DND-41 (cell line): ENCODE data around the gene NLGN2.

Source experiments
- CTCF ChIP-seq: IDR thresholded peaks from 2 replicates; pipeline ENCODE4 v1.5.1; 2012; ENCODE audit warnings: borderline replicate concordance, low read length, moderate library complexity, mild to moderate bottlenecking; ENCODE audit not compliant: poor library complexity, severe bottlenecking; ENCODE audit errors: extremely low read depth
- EZH2 ChIP-seq: IDR thresholded peaks from 3 replicates; pipeline ENCODE4 v1.6.1; 2012; ENCODE audit warnings: borderline replicate concordance, low read depth, mild to moderate bottlenecking, moderate library complexity, low read length, inconsistent platforms; ENCODE audit not compliant: severe bottlenecking

GRCh38 chr17:7403043-7403726 is 4.5 kb upstream of the NLGN2 start:
- TF ChIP-seq CTCF: no peak
- TF ChIP-seq EZH2: no peak
